HT-29 (cell line): Measurements from ENCODE around the gene AKAP7. TPM values are rescaled to one million over a fixed set of nuclear protein-coding genes. Genes with fewer than 3 reads are reported as not detected.
"Not testable (repeated sequence)": the region's sequence is repeated elsewhere in the genome, so short reads cannot be mapped to it uniquely, and the experiment has no call there.

Experiments
- DNase-seq: peaks from one replicate; pipeline ENCODE4 v3.0.0-alpha.2; 2015; ENCODE audit warnings: low spot score
- total RNA-seq: library from RNA; depleted of rRNA; stranded (reverse); fragments of >200 nt; shearing (Covaris generic); gene quantifications from 2 replicates; pipeline ENCODE4 v1.2.3, GENCODE V29; 2014

AKAP7 gene
- total RNA-seq, 1 experiment from 2014 or later: 3.8 TPM

GRCh38 chr6:131290955-131291354, 155.7 kb downstream of the AKAP7 start:
- DNase-seq: no peak

GRCh38 chr6:131292145-131292938, 157.1 kb downstream of the AKAP7 start:
- no peak for DNase-seq

GRCh38 chr6:131293472-131293911, 158.2 kb downstream of the AKAP7 start:
- no peak for DNase-seq

- no peak for DNase-seq
Measured at GRCh38 chr6:131295081-131295480, 159.8 kb downstream of the AKAP7 start.

- not testable (repeated sequence) for DNase-seq
Measured at GRCh38 chr6:131300826-131301225, 165.6 kb downstream of the AKAP7 start.

- DNase-seq: no peak
Measured at GRCh38 chr6:131303338-131303930, 168.2 kb downstream of the AKAP7 start.

- DNase-seq: no peak
Measured at GRCh38 chr6:131305037-131305850, 170.0 kb downstream of the AKAP7 start.

- DNase-seq: no peak
Measured at GRCh38 chr6:131309437-131309836, 174.2 kb downstream of the AKAP7 start.

GRCh38 chr6:131314838-131315237, 179.6 kb downstream of the AKAP7 start:
- DNase-seq: no peak

- no peak for DNase-seq
Measured at GRCh38 chr6:131316654-131317053, 181.4 kb downstream of the AKAP7 start.

GRCh38 chr6:131317516-131317915, 182.2 kb downstream of the AKAP7 start:
- no peak for DNase-seq

- no peak for DNase-seq
Measured at GRCh38 chr6:131321589-131321988, 186.3 kb downstream of the AKAP7 start.

GRCh38 chr6:131322125-131322524, 186.9 kb downstream of the AKAP7 start:
- DNase-seq: no peak

GRCh38 chr6:131325669-131326068, 190.4 kb downstream of the AKAP7 start:
- not testable (repeated sequence) for DNase-seq

GRCh38 chr6:131328727-131329126, 193.5 kb downstream of the AKAP7 start:
- DNase-seq: not testable (repeated sequence)

- DNase-seq: no peak
Measured at GRCh38 chr6:131331151-131331550, 195.9 kb downstream of the AKAP7 start.

GRCh38 chr6:131331873-131332781, 196.9 kb downstream of the AKAP7 start:
- DNase-seq: no peak
